GM12865 (cell line): Measurements from ENCODE around the gene INSRR.

Source experiments
- DNase-seq: peaks from one replicate; pipeline ENCODE4 v3.0.0; 2010; ENCODE audit warnings: low read depth
- H3K4me3 ChIP-seq: 2 replicates; pipeline ENCODE4 v1.5.1; 2011; ENCODE audit warnings: mild to moderate bottlenecking, low read depth, low read length, control low read depth
- CTCF ChIP-seq: IDR thresholded peaks from 2 replicates; pipeline ENCODE4 v1.5.1; 2011; ENCODE audit warnings: low read length, control low read depth, low read depth, inconsistent platforms; ENCODE audit not compliant: insufficient read depth; ENCODE audit errors: missing control alignments

Gene INSRR

GRCh38 chr1:156806512-156807440 is 52.1 kb downstream of the INSRR start:
- no peak for TF ChIP-seq CTCF
- H3K4me3 ChIP-seq, result no peak overlapping the region
- DNase-seq, result no peak

DNA sequence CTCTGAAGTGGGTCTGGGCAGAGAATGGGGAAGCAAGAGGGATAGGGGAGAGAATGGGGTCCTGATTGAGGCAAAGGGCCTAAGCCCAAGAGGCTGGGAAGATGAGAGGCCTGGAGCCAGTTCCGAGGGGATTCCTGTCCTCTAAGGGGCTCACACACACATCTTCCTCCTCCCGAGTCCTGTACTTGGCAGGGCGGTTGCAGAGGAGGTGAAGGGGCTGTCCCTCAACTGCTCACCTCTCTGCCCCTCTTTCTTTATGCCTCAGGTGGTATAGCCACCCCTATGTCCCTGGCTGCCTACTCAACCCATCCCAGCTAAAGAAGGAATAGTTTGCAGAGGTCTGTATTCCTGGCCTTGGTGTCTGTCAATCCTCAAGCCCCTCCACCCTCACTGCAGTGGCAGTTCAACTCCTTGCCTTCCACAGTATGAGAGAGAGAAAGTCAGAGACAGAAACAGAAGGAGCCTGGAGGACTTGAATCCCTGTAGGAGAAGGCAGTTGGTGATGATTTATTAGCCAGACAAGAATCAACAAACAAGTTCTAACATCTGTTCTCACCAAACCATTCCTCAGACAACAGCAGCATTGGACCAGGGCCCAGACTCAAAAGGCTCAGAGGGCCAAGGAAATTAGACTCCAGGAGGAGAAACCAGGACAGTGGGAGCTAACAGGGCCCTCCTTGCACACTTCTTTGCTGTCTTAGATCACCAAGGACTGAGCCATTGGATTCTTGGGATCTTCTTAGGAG is 53.0 kb downstream of the INSRR start:
- H3K4me3 ChIP-seq, result no peak overlapping the region
- DNase-seq, result no peak
- no peak for TF ChIP-seq CTCF

GRCh38 chr1:156804572-156805243 is 54.2 kb downstream of the INSRR start:
- H3K4me3 ChIP-seq, result no peak overlapping the region
- no peak for DNase-seq
- no peak for TF ChIP-seq CTCF

DNA sequence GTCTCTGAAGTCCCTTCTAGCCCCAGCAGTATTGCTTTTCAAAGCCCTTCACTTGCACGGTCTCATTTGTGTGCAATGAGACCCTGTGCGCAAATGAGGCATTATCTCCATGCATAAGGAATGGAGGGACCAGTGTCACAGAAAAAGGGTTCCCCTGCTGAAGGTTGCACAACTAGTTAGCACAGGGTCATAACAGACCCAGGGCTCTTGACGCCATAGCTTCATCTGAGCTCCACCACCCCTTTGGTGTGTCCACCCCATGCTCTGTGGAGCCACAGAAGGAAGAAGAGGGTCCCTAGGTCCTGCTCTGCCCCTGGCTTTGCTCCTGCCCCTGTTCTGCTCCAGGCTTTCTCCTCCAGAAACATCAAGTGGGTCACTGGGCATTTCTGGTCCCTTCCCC is 54.9 kb downstream of the INSRR start:
- TF ChIP-seq CTCF, result no peak
- H3K4me3 ChIP-seq, result no peak overlapping the region
- no peak for DNase-seq

- no peak for TF ChIP-seq CTCF
- H3K4me3 ChIP-seq, result no peak overlapping the region
- DNase-seq, result no peak
Measured at GRCh38 chr1:156803086-156803851, 55.6 kb downstream of the INSRR start.

DNA sequence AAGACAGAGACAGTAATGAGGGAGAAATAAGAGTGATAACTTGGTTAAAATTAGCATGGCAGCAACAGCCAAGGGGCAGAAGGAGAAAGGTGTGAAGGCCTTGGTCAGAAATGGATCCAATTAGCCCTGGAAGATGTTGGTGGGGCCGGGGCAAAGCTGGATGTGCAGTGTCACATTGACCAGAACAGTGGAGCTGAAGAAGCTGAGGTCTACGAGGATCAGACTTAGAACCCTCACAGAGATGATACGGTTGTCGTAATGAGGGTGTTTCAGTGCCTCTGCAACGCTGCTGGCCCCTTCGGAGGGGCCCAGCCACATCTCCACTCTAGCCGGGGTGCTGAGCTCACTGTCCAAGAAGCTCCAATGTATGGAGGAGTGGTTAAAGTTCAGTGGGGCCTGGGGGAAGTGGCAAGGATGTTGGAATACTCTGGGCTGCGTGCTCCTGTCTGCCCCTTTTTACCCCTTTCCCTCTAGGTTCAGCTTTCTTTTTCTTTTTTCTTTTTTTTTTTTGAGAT is 56.4 kb downstream of the INSRR start:
- TF ChIP-seq CTCF, result no peak
- no peak for DNase-seq
- H3K4me3 ChIP-seq, result no peak overlapping the region
